GM12801 (cell line): ENCODE results near the gene SH3RF3.

Source experiments
- TF ChIP-seq, protein P1 (sequence below): IDR thresholded peaks from one replicate; pipeline ENCODE4 v1.5.1; 2011; ENCODE audit warnings: control low read depth; ENCODE audit not compliant: insufficient read length; ENCODE audit errors: extremely low read depth

SH3RF3 gene

GRCh38 chr2:109517118-109517889, 388.3 kb downstream of the SH3RF3 start:
- TF ChIP-seq, protein P1, sequence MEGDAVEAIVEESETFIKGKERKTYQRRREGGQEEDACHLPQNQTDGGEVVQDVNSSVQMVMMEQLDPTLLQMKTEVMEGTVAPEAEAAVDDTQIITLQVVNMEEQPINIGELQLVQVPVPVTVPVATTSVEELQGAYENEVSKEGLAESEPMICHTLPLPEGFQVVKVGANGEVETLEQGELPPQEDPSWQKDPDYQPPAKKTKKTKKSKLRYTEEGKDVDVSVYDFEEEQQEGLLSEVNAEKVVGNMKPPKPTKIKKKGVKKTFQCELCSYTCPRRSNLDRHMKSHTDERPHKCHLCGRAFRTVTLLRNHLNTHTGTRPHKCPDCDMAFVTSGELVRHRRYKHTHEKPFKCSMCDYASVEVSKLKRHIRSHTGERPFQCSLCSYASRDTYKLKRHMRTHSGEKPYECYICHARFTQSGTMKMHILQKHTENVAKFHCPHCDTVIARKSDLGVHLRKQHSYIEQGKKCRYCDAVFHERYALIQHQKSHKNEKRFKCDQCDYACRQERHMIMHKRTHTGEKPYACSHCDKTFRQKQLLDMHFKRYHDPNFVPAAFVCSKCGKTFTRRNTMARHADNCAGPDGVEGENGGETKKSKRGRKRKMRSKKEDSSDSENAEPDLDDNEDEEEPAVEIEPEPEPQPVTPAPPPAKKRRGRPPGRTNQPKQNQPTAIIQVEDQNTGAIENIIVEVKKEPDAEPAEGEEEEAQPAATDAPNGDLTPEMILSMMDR = no peak

- TF ChIP-seq, protein P1 = no peak
Observed at GRCh38 chr2:109519513-109519912, 390.5 kb downstream of the SH3RF3 start.

DNA sequence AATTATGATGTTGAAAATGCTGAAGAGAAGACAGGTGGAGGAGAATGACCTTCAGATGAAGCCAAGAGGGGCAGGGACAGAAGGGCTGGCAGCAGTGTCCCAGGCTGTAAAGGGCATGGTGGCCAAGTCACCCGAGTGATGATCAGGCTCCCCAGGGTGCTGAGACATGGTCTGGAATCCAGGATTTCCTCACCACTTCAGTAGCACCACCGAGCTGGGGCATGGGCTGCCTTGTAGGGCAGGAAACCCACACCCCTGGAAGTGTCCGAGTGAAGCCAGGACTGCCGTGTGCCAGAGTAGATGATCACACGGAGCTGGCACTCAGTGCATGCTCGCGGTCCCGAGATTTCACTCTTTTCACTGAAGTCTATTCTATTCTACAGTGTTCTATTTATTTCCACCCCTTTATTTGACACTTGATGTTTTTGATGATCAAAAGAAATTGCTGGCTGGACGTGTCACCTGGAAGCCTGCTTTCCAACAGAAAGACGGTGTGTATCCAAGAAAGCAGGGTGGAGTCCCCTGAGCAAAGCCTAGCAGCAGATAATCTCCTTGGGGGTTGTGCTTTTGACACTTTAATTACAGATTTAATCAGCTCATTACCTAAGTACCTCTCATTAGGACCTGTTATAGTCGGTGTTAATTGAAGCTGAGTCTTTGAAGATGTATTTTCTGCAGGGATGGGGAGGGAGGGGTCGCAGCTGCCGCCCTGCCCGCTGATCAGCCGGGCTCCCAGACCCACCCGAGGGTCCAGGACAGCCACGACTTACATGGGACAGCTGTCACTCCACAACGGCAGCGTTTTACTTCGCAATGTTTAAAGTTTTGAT, 392.4 kb downstream of the SH3RF3 start:
- TF ChIP-seq, protein P1 = no peak

DNA sequence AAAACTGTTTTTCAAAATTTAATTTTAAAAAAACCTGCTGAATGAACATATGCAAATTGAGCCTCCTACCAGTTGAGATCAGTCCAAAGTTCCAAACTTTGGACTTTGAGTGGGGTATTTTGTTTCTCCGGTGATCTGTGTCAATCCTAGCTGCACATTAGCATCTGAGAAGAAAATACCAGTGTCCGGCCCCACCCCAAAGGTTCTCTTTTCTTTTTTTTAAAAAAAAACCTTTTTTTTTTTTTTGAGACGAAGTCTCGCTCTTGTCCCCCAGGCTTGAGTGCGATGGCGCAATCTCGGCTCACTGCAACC, 393.0 kb downstream of the SH3RF3 start:
- TF ChIP-seq, protein P1 = no peak

- TF ChIP-seq, protein P1 = no peak
Observed at GRCh38 chr2:109523121-109523520, 394.1 kb downstream of the SH3RF3 start.

GRCh38 chr2:109523536-109524361, 394.7 kb downstream of the SH3RF3 start:
- TF ChIP-seq, protein P1 = no peak

GRCh38 chr2:109525836-109526235, 396.8 kb downstream of the SH3RF3 start:
- TF ChIP-seq, protein P1 = no peak
